Measurements from ENCODE around the gene S1PR1. TPM values are rescaled to one million over a fixed set of nuclear protein-coding genes. Genes with fewer than 3 reads are reported as not detected.
A peak's percentile ranks its signal among the peaks of the same experiment; 100 is the strongest.
"Not testable (repeated sequence)": the region's sequence is repeated elsewhere in the genome, so short reads cannot be mapped to it uniquely, and the experiment has no call there.

Gene S1PR1
- total RNA-seq, 1 donor from 2014 or later = 15.2 TPM

- DNase-seq = no peak
Measured at GRCh38 chr1:101219924-101220870, 16.6 kb upstream of the S1PR1 start.

- no peak for DNase-seq
Measured at GRCh38 chr1:101220906-101221305, 15.9 kb upstream of the S1PR1 start.

GRCh38 chr1:101221945-101222429, 14.8 kb upstream of the S1PR1 start:
- no peak for DNase-seq

- no peak for DNase-seq
Measured at GRCh38 chr1:101227837-101228236, 9.0 kb upstream of the S1PR1 start.

- DNase-seq = no peak
Measured at GRCh38 chr1:101228424-101229134, 8.2 kb upstream of the S1PR1 start.

- not testable (repeated sequence) for DNase-seq
Measured at GRCh38 chr1:101232182-101232581, 4.6 kb upstream of the S1PR1 start.

- no peak for DNase-seq
Measured at GRCh38 chr1:101233495-101233894, 3.3 kb upstream of the S1PR1 start.

- DNase-seq = no peak
Measured at GRCh38 chr1:101235216-101235695, 1.6 kb upstream of the S1PR1 start.

- DNase-seq = peak; percentile 29
Measured at GRCh38 chr1:101235696-101236515, 913 bp upstream of the S1PR1 start.

GRCh38 chr1:101237229-101237837, 514 bp downstream of the S1PR1 start:
- peak; percentile 21 for DNase-seq

- DNase-seq = no peak
Measured at GRCh38 chr1:101238031-101238628, 1.3 kb downstream of the S1PR1 start.

GRCh38 chr1:101238681-101239094, 1.9 kb downstream of the S1PR1 start:
- DNase-seq = peak; percentile 73

- no peak for DNase-seq
Measured at GRCh38 chr1:101239095-101240040, 2.5 kb downstream of the S1PR1 start.

GRCh38 chr1:101240041-101240430, 3.2 kb downstream of the S1PR1 start:
- DNase-seq = no peak

- DNase-seq = no peak
Measured at GRCh38 chr1:101241485-101242225, 4.8 kb downstream of the S1PR1 start.

- DNase-seq = peak; percentile 20
Measured at GRCh38 chr1:101242324-101243050, 5.7 kb downstream of the S1PR1 start.

GRCh38 chr1:101243751-101244150, 6.9 kb downstream of the S1PR1 start:
- no peak for DNase-seq

- DNase-seq = no peak
Measured at GRCh38 chr1:101244842-101245241, 8.0 kb downstream of the S1PR1 start.

Data from skin of body (tissue), 2 donors.